ENCODE measurements around the gene LILRA5. TPM values are rescaled to one million over a fixed set of nuclear protein-coding genes. Genes with fewer than 3 reads are reported as not detected.
"Not testable (repeated sequence)": the region's sequence is repeated elsewhere in the genome, so short reads cannot be mapped to it uniquely, and the experiment has no call there.

Gene LILRA5
- polyA plus RNA-seq (2013, experiment 1 of 2; ENCODE audit: insufficient read length) = not detected
- polyA plus RNA-seq (2013, experiment 2 of 2; ENCODE audit: insufficient read length) = not detected

DNA sequence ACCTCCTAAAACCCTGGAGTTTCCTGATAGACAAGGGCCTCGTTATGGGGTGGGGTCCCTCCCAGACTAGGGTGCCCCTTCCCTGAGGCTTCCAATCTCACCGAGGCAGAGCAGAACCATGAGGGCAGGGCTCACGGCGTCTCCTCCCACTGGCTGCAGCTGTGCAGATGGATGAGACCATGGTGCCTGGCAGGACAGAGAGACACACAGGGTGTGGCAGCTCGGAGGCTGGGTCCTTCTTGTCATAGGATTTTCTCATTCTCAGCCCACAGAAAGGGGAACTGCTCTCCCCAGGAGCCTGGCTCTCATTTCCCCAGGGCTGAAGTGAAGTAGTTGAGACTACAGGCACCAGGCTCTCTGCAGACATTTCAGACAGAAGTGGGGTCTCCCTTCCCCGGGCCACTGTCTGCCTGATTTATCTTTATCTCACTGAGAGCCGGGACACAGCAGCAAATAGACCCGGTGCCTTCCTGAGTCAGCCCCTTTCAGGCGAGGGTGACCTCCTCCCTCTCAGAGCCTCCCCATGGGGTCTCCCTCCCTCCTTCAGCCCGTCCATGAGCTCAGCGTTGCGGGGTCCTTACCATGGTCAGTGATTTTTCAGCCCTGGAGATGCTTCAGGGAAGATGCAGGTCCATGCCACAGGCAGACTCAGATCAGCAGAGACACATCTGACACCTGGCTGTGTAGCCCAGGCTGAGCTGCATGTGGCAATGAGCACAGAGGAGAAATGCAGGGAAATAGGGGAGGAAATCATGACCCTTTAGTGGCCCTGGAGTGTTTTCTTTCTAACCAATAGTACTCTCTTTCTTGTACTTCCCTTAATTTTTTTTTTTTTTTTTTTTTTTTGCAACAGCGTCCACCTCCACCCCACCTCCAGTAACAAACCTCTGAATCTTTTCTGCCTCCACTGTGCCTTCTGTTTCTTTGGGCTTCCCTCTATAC, at the start of gene LILRA5:
TSS of gene LILRA5 (minus strand) at position 731 of the 942 bp plus-strand sequence. CDS start at position 584, 147 bp downstream.
- DNase-seq = no peak

DNA sequence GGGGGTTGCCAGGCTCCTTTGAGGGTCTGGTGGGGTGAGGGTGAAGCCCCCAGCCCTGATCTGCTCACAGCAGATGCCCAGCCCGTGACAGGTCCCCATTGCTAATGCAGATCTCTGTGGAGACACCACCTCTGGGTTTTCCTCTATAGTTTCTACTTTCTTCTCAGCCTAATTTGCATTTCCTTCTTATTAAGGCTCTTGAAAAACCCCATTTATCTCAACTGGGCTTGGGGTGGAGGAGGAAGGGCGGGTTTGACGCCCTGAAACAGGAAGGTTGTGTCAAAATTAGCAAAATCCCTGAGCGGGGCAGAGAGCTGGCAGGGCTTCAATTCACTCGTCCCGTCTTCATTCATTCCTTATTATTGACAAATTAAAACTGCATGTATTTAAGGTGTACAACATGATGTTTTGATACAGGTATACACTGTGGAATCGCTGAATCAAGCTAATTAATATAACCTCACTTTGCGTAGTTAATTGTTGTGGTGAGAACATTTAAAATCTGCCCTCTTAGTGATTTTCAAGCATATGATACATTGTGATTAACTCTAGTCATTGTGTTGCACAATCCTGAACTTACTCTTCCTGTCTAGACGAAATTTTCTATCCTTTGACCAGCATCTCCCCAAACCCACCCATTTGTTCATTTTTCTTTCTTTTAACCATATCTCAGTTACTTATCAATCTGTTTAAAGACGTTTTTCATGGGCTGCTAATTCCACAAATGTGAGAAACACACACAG, 48.9 kb upstream of the LILRA5 start:
- not testable (repeated sequence) for DNase-seq

DNA sequence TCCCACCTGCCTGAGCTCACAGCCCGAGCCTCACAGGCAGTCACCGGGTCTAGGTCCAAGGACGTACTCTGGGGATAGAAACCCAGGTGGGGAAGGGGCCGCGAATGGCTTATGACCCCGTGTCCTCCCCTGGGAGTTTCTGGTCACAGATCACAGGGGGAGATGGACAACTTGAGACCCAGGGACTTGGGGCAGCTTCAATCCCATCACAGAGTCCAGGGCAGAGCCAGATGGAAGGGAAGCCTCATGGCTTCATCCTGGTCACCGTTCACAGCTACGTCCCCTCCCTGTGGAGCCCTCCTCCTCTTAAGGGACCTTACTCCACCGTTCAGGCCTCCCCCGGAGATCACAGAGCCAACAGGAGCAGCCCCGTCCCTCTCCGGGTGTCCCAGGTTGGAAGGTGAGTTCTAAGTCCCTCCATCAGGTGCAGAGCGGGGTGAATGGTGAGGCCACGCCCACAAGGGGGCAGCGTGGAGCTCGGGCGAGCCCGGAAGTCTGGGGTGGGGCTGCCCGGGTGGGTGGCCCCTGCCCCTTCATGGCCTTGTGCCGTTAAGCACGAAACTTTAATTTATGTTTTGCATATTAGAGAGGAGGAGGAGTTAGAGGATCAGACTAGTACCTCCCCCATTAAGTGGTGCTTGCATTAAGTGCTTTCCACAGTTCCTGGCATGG, 46.3 kb upstream of the LILRA5 start:
- not testable (repeated sequence) for DNase-seq

DNA sequence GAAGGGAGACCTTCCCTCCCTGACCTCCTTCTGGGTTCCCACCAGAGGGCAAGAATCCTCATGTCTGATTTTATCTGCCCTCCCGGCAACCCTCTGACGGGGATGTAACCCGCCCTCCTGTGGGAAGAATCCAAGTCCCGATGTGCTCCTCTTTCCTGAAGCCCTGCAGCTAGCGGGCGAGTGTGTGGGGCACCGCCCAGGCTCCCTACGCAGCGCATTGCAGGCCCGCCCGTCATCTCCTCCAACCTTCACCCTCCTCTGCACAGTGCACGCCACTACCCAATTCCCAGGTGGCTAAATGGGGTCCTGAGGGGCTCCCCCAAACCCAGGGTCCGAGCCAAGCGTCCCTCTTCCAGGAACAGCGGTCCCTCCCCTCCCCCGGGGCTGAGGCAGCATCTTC, 44.4 kb upstream of the LILRA5 start:
- no peak for DNase-seq

DNA sequence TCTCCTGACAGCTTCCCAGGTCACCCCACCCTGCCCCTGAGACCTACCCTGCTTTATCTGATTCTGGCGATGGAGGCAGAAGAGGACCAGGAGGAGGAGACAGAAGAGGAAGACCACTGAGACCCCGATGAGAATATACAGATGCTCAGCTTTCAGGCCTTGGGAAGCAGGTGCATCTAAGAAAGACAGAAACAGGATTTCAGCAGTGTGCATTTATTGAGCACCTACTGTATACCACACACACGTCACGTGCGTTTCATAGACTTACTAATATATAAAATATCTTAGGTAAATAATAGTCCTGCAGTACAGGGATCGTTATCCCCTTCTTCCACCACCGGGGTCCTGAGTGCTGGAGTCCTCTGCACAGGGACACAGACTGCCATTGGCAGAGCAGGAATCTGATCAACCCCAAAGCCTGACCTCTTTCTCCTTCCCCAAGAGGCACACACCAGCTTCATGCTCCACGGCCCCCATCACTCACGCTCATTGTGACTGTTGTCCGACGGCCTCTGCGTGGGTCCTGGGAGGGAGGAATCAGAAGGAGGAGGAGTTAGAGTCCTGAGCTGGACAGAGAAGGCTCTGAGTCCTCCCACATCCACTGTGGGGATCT, 43.6 kb upstream of the LILRA5 start:
- DNase-seq = no peak

DNA sequence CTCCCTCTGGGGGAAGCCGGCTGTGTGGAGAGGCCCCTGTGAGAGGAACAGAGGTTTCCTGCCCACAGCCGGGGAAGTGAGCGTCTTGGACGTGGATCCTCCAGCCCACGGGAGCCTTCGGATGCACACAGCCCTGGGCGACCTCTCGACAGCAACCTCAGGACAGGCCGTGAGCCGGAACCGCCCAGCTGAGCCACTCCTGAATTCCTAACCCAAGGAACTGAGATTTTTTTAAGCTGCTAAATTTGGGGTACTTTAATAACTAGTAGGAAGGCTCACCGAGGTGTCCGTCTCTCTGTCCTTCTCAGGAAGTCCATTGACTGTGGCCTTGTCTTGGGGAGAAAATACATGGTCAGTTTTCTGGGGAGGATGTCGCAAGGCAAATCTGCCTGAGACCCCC, 42.7 kb upstream of the LILRA5 start:
- DNase-seq = no peak

DNA sequence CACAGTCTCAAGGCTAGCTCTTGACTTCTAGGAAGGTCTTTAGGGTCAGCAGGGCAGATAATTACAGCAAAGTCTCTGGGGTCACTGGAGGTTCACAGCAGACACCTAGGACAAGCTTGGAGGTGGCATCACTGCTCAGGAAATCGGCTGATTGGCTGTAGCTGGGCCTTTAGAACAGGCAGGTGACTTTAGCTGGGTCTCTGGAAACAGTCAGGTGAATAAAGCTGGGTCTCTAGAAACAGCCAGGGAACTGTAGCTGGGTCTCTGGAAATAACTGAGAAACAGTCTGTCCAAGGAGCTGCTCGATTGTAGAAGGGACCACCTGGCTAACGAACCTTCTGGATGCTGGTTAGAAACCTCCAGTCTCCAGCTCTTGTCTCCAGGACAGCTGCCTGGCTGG, 41.8 kb upstream of the LILRA5 start:
- no peak for DNase-seq

DNA sequence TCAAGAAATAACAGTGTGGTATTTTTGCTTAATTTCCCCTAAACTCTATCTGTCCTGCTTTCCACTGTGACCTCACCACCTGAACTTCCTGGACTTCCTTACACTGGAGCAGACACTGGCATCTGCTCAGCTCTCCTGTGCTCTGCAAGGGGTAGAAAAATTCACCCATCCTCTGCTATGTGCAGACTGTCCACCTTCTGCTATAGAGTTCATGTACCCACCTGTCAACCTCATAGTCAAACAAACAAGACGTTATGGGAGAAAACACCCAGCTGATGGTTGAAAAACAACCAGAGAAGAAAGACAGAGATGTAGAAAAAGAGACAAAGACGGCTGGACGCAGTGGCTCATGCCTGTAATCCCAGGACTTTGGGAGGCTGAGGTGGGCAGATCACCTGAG, 39.6 kb upstream of the LILRA5 start:
- DNase-seq = no peak

DNA sequence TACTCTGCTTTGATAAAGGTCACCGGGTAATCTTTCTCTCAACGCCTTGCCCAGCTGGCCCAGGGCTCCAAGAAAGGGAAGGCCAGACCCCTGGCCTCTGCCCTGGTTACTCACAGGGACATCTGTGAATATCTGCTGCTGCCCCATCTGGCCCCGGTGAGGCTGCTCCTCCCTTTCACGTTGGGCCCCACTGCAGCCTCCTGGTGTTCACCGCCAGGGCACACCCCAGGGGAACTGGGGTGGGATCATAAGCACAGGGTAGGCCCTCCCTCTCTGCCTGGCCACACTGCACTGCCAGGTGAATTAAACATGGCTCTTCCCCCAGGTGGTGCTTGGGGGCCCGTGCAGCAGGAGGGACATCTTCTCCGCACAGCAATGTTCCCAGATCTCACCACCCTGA, 39.1 kb upstream of the LILRA5 start:
- DNase-seq = no peak

DNA sequence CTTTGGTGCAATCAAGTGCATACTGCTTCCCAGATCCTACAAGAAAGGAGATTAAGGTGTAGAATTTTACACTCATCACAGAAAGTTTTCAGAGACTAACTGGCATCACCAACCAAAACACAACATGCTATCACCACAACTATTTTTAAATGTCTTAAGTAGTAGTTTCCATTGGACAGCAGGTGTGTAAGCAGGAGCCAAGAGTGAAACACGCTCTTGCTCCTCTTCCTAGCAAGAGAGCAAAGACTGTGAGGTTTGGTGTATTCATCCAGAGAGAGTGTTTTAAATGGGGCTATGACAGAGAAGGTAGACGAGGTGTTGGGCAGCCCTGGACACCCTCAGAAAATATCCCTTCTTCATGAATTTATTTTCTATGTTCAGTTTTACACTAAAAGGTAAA, 38.5 kb upstream of the LILRA5 start:
- no peak for DNase-seq

DNA sequence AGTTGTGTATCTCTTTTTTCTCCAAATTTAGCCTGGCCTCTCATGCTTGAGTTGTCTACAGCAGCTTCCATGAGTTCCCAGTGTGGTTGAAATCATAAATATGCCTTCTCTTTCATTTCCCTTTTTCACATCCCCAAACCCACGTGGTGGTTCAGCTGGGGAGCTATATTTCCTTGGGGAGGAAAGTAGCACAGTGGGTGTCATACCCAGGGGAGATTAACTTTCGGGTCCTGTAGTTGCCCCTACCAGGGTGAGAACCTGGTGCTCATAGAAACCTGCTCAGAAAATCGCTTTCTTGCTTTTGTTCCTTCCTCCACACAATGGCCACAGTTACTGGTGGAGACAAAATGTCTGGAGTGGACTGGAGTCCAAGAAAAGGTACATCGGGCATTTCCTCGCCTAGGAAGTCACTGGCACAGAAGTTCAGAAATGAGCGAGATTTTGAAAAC, 33.0 kb upstream of the LILRA5 start:
- no peak for DNase-seq

DNA sequence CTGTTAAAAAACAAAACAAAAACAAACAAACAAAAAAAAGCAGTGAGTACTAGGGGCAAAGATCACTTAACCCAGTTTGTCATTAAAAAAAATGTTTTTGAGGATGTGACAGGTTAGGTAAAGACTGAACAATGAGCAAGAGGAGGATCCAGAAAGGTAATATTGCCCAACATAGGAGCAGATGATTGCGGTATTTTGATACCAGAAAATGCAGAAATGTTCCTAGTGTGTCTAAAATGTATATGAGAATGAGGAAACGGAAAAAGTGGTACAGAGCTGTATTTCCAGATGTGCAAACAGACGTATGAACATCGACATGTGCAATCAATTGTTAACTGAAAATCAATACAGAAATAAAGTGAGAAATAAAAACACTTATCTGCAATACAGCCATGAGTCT, 30.9 kb upstream of the LILRA5 start:
- no peak for DNase-seq

DNA sequence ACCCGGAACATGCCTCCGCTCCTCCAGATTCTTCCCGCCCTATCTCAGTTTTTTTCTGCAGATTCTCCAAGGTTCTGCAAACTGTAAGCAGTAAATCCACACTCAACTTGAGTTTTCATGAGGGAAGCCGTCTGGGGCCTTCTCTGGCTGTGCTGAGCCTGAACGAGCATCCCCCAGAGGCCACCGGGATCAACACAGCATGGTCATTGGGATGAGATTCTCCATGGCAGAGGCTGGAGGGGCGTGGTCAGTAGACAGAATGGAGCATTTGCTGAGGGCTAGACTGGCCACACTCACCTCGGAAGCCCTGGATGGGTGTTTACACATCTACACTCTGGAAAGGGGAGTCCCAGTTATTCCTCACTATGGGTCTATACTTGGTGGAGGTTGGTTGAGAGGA, 28.3 kb upstream of the LILRA5 start:
- DNase-seq = no peak

DNA sequence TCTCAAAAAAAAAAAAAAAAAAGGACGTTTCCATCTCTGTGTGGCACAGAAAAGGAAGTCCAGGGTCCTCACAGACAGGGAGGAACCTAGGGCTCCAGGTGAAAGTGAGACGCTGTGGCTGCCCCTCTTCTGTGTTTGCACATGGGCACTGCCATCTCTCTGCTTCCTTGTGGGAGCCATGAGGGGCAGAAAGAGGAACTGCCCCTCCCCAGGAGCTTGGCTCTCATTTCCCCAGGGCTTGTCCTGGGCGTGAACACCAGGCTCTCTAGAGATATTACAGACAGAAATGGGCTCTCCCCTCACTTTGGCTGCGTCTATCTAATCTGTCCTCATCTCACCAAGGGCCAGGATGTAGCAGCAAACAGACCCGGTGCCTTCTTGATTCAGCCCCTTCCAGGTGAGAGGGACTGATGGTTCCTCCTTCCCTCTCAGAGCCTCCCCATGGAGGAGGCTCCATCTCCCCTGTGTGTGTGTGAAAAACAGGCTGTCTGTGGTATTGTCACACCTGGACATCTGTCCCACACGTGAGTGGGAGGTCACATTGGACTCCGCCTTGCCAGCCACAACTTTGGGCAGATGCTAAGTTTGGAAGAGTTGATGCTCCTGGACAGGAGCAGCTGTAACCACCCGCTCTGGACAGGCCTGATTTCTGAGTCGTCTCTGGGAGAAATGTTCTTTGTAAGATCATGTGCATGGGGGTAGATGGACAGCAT, 26.8 kb upstream of the LILRA5 start:
- DNase-seq = no peak

DNA sequence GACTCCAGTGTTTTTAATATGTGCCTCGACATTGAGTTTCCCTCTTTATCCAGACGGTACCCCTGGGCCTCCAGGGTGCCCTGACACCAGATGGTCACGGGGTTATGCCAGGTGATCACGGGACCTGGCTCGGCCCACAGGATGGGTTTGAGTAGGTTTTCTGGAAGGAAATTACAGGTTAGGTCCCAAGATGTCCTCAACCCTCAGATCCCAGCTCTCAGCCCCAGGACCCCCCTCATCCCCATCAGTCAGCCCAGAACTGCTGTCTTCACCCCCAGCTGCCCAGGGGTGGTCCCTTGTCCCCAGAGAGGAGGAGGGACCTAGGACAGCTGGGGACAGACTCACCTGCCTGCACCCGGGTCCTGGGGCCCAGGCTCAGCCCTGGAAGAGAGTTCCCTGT, 25.6 kb upstream of the LILRA5 start:
- no peak for DNase-seq

DNA sequence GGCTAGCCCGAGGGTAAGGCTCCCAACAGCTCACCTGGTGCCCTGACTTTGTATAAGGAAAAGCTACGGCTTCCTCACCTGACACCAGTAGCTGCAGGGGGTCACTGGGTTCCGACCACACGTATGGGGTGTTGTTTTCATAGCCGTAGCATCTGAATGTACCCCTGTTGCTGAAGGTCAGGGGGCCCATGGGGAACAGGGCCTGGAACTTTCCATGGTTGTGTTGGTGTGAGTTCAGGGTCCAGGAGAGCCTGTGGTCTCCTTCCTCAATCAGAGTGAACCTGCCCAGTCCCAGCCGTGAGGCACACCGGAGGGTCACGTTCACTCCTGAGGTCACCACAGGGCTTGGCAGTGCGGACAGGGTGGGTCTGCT, 24.9 kb upstream of the LILRA5 start:
- no peak for DNase-seq

DNA sequence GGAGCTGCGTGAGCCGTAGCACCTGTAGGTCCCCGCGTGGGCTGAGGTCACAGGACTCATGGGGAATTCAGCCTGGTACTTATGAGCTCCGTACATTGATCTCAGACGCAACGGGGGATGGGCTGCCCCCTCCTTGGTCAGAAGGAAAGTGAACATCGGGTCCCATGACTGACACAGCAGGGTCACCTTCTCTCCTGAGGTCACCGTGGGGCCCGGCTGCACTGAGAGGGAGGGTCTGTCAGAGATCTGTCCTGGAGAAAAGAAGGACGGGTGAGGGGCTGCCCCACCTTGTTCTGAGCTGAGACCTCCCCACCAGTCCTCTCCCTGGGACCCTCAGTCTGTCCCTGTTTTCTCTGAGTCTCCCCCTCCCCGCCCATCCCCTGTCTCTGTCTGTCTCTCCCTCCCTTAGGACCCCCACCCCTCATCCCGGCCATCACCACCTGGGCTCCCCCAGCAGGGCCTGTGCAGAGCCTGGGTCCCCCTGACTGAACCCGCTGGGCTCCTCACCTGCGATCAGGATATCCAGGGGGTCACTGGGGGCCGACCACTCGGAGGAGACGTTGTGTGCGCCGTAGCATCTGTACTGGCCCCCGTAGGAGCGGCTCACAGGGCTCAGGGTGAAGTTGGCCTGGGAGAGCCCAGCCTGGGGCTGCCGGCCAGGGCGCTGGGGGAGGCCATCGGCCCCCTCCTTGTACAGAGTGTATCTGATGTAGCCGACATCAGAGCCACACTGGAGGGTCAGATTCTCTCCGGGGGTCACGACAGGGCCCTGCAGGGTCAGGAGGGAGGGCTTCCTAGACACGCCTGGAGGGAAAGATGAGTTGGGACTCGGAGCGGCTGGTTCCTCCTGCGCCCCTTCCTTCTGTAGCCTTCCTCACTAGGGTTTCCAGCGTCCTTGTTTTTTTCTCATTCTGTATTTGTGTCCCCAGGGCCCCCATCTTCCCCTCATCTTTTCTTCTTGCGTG, 24.2 kb upstream of the LILRA5 start:
- DNase-seq = no peak

DNA sequence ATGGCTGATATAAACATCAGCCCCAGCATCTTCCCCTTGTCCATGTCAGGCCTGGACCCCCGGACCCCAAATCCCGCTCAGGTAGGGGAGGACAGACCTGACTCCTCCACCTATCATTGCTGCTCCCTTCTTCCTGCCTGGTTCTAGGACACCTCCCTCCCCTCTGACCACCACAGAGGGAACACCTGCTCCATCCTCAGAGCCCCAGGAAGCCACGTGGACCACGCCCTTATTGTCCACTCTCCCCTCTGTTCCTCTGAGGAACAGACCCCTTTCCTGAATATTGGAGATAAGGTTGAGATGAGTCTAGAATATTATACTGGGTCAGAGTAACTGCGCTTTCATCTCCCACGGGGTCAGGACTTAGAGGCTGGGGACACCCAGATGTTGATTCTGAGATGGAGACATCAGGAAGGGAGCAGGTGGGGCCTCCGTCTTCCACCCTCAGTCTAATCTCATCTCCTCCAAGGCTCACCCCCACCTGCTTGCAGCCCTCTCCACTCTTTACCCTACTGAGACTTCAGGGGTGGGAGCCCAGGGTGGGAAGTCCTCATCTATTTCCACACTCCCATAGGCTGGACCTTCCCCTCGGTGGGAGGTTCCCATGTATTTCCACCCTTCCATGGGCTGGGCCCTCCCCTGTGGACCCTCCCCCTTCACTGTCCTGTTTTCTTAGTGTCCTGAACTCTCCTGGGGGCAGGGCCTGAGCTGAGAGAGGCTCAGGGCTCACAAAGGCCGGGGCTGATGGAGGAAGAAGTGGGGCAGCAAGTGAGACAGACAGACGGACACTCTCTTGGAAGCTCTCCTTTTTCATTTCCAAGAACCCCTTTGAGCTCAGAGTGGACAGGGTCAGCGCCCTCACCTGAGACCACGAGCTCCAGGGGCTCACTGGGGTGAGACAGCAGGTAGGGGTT, 23.3 kb upstream of the LILRA5 start:
- no peak for DNase-seq

DNA sequence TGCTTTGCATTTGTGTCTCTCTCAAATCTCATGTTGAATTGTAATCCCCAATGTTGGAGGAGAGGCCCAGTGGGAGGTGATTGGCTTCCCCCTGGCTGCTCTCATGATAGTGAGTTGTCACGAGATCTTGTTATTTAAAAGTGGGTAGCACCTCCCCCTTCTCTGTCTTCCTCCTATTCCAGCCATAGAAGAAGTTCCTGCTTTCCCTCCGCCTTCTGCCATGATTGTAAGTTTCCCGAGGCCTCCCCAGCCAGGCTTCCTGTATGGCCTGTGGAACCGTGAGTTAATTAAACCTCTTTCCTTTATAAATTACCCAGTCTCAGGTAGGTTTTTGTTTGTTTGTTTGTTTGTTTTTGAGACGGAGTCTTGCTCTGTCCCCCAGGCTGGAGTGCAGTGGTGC, 22.2 kb upstream of the LILRA5 start:
- no peak for DNase-seq
